ENCODE measurements around the gene NRIP1. TPM values are rescaled to one million over a fixed set of nuclear protein-coding genes. Genes with fewer than 3 reads are reported as not detected.

The NRIP1 gene
- total and polyA plus RNA-seq, 9 of the 15 experiments (the other 6 are each of a cell fraction or from before 2014, with no cell fraction given): 4.3 to 42.8 (median 19.6) TPM

- no peak for TF ChIP-seq NCOA1 (IDR thresholded peaks at IDR 0.05; ENCODE audit: low read depth)
Observed at GRCh38 chr21:15063814-15064575, 805 bp downstream of the NRIP1 start (continued).

DNA sequence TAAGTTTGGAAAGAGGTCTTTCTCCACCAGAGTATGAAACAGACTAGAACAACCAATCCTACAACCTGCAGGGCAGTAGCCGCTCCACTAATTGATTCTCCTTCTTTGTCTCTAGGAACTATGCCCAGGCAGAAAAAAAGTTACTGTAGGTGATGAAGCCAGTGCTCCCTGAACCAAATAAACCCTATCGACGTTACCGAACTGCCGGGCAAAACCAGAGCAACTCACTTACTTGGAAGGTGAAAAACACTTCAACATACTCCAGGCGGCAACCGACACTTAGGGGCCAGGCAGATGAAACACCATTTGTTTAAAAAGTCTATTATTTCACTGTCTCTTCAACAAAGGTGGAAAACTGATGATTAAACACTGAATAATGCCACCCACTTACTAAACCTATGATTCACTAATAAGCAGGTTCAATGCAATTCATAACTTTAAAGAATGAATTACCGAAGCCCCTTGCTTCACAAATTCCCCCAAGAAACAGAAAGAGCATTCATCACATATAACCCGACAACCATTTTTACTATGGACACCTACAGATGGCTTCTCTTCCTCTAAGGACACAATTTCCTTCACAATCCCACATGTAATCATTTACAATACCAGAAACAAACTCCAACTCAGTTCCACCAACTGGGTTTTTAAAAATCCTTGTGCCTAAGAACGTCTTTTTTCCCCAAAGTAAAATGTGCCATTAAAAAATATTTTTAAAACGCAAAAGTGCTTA is 1.6 kb downstream of the NRIP1 start:
- H3K36me3 ChIP-seq (ENCODE audit: control insufficient read depth, insufficient read depth, low read length): no peaks in the 10 kb centered on the region
- no peaks in the 10 kb centered on the region for H4K20me1 ChIP-seq (replicated peaks; ENCODE audit: control insufficient read depth, insufficient read depth, low read length)
- intact Hi-C loops (cut with micrococcal nuclease): loop anchor here (2.0 to 5.0 kb wide), 4 partner anchors 201 to 536 kb away; no protein-coding TSS in a partner anchor
- peak overlapping the region; percentile 80 for H3K4me3 ChIP-seq
- H3K27me3 ChIP-seq (ENCODE audit: control insufficient read depth in 2 of 2, insufficient read depth in 2 of 2, low read length in 2 of 2): no peaks in the 10 kb centered on the region
- H3K27ac ChIP-seq (ENCODE audit: extremely low read depth, low read depth, low read length): peak overlapping the region; percentile 85
- H3K4me1 ChIP-seq (replicated peaks in 1 of 2; ENCODE audit: control insufficient read depth in 2 of 2, insufficient read depth in 2 of 2, low read length in 2 of 2): peaks cover 12 to 18% of the 10 kb centered on the region in 2 experiments; a peak in 4 of 5 replicates
- H3K9me1 ChIP-seq (ENCODE audit: control insufficient read depth, insufficient read depth, low read length): no peaks in the 10 kb centered on the region
- no peak overlapping the region for H2AFZ ChIP-seq (ENCODE audit: low read depth, low read length)
- peak overlapping the region; percentile 89 for H3K4me2 ChIP-seq (ENCODE audit: insufficient read depth, low read length)
- peaks cover 75% of the 10 kb centered on the region for H3K79me2 ChIP-seq (ENCODE audit: control insufficient read depth, insufficient read depth, low read length)
- peak in 2 of 4 experiments; percentile 23 to 46 for DNase-seq (ENCODE audit: extremely low read depth in 1 of 4, low spot score in 3 of 4)
- peak; percentile 1; the same call in 2 of the 3 replicates for ATAC-seq
- ChIA-PET CTCF (ENCODE audit: low intra/inter-chr PET ratio) (no interaction called here), POLR2A (no interaction called here)
- TSS peak; percentile 41 for BruUV-seq (replicated peaks)
- H3K9ac ChIP-seq (ENCODE audit: insufficient read depth in 1 of 2, low read depth in 2 of 2, low read length in 2 of 2): peak overlapping the region; percentile 71 to 82
- FAIRE-seq: no peak
- TF ChIP-seq RBM17 (IDR thresholded peaks at IDR 0.05; ENCODE audit: borderline replicate concordance, low read depth, low read length) (no peak), AFF4 (CRISPR knock-in tag; IDR thresholded peaks at IDR 0.05) (0 out of 2 replicates have a peak, but pooled peaks have one; percentile 11), ZNF76 (CRISPR knock-in tag; IDR thresholded peaks at IDR 0.05; ENCODE audit: borderline replicate concordance) (no peak), CHD1 (IDR thresholded peaks at IDR 0.05; ENCODE audit: low read length) (peak; percentile 65), ZNF197 (CRISPR knock-in tag; IDR thresholded peaks at IDR 0.05; ENCODE audit: low read depth) (0 out of 2 replicates have a peak, but pooled peaks have one; percentile 0)
- WGBS (ENCODE audit: insufficient coverage, low coverage, missing lambda C conversion rate): under 1% methylated on average over 11 of the region's 11 CpGs
- H3K9me3 ChIP-seq (replicated peaks; ENCODE audit: control insufficient read depth, insufficient read depth, low read depth, low read length): no peaks in the 10 kb centered on the region
- in situ Hi-C loops (cut with MboI): no loop called here

All from K562 (cell line).